HG03139 (cell line): ENCODE data around the gene LFNG.
"Not testable (repeated sequence)": the region's sequence is repeated elsewhere in the genome, so short reads cannot be mapped to it uniquely, and the experiment has no call there.

ENCODE experiments used
- ATAC-seq: cut with Tn5 transposase; IDR thresholded peaks from one replicate; pipeline ENCODE4 v1.9.1; 2021; ENCODE audit not compliant: unreplicated experiment

LFNG gene

DNA sequence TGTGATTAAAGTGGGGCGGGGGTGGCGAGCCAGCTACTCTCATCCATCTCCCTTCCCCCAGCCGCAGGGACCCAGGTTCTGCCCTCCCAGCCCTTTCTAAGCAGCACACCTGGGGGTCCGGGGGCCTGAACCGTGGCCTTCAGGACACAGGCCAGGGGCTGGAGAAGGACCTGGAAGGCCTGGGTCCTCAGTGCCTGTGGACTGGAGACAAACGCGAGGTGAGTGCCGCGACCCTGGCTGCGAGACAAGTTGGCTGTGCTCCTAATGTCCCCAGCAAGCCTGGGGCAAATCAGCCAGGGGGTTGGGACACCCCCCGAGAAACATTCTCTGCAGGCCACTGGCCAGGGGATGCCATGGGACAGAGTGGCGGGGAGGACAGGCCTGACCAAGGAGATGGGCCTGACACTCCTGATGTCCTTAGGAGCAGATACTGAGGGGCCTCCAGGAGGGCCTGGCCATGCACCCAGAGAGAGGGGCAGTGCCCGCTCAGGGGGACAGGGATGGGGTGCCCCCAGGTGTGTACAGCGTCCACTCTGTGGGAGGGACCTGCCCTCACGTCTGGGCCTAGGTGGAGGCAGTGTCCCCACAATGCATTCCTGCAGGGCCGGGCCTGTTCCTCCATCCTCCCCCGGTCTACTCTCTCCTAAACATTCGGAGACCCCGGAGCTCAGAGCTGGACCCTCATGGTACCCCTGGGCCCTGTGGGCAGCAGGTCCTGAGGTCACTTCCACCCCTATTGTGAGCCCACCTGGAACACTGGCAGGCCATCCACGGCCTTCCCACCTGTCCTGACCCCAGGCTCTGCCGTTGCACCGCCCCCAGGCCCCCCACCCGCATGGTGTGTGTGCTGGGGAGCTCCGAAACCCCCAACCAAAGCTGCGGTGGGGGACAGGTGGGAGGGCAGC, 22.7 kb downstream of the LFNG start:
- ATAC-seq: no peak

DNA sequence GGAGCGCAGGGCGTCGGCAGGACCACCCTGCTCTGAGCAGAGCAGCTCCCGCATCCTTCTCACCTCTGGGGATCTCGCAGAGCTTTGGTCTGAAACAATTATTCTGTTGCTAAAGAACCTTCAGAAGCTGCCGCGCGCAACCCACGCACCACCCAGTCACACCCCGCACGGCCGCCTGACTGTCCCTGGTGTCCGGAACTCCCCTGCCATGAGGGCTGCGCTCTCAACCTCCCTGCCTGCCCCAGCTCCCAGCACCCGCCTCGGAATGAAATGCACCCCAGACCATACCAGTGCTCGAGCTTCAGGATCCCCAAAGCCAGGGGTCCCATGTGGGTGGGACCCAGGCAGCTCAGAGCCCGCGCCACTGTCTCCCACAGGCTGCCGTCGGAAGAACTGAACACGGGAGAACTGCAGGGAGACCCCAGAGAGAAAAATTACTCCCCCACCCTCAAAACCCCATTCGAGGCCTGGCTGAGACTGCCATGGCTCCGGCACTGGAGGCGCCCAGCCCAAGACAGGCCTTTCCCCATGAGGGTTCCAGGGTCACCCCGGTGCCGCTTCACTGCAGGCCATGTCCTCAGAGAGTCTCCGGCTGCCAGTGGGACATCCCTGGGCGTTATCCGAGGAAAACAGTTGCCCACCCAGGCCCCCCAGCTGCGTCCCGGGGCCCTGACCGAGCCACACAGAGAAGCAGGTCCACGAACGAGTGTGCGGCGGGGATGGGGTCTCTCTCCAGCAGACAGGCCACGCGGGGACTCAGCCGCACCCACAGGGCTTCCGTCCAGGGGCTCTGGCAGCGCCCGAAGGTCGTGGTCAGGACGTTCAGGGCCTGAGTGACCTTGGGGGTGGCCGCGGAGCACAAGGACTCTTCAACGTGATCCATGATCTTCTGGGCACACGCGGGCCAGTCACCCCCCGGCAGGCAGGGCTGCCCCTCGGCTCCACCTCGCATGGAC, 23.6 kb downstream of the LFNG start:
- no peak for ATAC-seq

DNA sequence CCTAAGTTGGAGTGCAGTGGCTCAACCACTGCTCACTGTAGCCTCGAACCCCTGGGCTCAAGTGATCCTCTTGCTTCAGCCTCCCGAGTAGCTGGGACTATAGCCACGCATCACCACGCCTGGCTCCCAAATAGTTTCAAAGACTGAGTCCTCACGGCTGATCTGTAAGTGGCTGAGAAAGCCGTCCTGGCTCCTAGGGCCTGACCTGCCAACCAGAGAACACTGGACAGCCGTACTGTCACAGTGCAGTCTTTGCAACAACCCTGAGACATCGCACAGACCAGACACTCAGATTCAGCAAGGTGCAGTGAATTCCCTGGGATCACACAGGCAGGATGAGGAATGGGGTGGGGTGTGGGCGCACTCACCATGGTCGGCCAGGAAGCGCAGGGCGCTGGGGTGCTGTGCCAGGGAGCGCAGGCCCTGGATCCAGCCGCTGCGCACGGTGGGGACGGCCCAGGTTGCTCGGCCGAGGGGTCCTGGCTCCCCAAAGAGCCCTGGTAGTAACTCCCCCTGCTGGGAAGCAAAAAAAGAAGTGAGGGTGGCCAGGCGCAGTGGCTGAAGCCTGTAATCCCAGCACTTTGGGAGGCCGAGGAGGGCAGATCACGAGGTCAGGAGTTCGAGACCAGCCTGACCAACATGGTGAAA, 25.1 kb downstream of the LFNG start:
- ATAC-seq: no peak

GRCh38 chr7:2545746-2546425, 26.3 kb downstream of the LFNG start:
- no peak for ATAC-seq

GRCh38 chr7:2546776-2547586, 27.4 kb downstream of the LFNG start:
- ATAC-seq: no peak

GRCh38 chr7:2551418-2551817, 31.8 kb downstream of the LFNG start:
- no peak for ATAC-seq

GRCh38 chr7:2553108-2553507, 33.5 kb downstream of the LFNG start:
- no peak for ATAC-seq

GRCh38 chr7:2553831-2554581, 34.4 kb downstream of the LFNG start:
- ATAC-seq: no peak

- ATAC-seq: no peak
These were observed 35.1 kb downstream of the LFNG start for GRCh38 chr7:2554661-2555111.

DNA sequence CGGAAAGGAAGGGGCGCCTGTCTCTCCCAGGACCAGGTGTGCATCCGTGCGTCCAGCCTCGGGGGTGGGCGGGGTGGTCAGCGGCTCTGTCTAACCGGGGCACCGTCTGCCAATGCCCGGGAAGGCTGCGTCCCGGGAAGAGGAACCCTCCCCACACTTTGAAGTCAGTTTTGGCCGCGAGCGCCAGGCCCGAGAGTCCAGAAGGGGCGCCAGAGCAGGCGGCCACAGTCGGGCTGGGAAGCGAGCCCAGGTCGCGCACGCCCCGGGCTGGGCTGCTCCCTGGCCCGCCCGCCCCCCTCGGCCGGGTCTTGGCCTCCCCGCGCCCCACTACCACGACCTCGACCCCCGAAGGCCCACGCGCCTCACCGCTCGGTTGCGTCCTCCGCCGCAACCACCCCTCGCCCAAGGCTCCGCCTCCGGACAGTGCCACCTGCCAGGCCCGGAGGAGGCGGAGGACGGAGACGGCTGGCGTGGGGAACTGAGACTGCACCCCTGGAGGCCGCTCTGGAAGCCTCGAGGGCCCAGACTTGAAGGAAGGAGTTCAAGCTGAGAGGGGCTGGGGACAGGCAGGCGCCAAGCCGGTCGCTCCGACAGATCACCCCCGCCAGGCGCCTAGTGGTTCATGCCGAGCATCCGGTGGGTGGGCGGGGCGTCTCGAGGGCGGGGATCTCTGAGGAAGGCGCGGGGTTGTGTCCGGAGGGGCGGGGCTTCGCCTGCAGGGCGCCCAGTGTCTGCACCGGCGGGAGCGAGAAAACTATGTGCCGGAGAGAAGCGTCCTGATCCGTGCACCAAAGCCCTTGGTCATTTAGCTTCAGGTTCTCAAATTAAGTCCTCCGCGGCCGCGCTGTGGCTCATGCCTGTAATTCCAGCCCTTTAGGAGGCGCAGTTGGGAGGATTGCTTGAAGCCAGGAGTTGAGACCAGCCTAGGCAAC, 35.8 kb downstream of the LFNG start, which contains the start of gene BRAT1:
BRAT1 (minus strand) TSS at position 404 of the 932 bp plus-strand sequence. CDS start 1,093 bp downstream, outside the sequence.
- peak; percentile 66 for ATAC-seq

- peak; percentile 53 for ATAC-seq
These were observed 39.2 kb downstream of the LFNG start, which contains the start of gene IQCE for GRCh38 chr7:2558629-2559282. IQCE (plus strand) TSS chr7:2558979; CDS start chr7:2559182, 203 bp downstream.

- ATAC-seq: peak; percentile 9
These were observed 39.8 kb downstream of the LFNG start for GRCh38 chr7:2559283-2559950.

GRCh38 chr7:2563955-2564354, 44.4 kb downstream of the LFNG start:
- ATAC-seq: not testable (repeated sequence)

- ATAC-seq: no peak
These were observed 45.5 kb downstream of the LFNG start for GRCh38 chr7:2564970-2565540.

- ATAC-seq: no peak
These were observed 46.8 kb downstream of the LFNG start for GRCh38 chr7:2566348-2566889.
